Type B pancreatic cell (in vitro differentiated cells): ENCODE results near the gene RHOH. TPM values are rescaled to one million over a fixed set of nuclear protein-coding genes. Genes with fewer than 3 reads are reported as not detected.
"Not testable (repeated sequence)": the region's sequence is repeated elsewhere in the genome, so short reads cannot be mapped to it uniquely, and the experiment has no call there.

ENCODE experiments used
- DNase-seq: peaks from one replicate; pipeline ENCODE4 v3.0.0; 2021; ENCODE audit warnings: mixed read lengths; ENCODE audit not compliant: unreplicated experiment; ENCODE audit errors: extremely low spot score
- H3K27ac Mint-ChIP-seq: 2 replicates; pipeline ENCODE4 v1.8.0; 2021; ENCODE audit warnings: mild to moderate bottlenecking, mixed read lengths
- H3K27me3 Mint-ChIP-seq: 2 replicates; pipeline ENCODE4 v1.8.0; 2021; ENCODE audit warnings: mixed read lengths
- H3K36me3 Mint-ChIP-seq: 2 replicates; pipeline ENCODE4 v1.8.0; 2021; ENCODE audit warnings: mixed read lengths
- H3K4me1 Mint-ChIP-seq: one replicate; pipeline ENCODE4 v1.8.0; 2021; ENCODE audit warnings: mixed read lengths; ENCODE audit not compliant: unreplicated experiment
- H3K4me3 Mint-ChIP-seq: 2 replicates; pipeline ENCODE4 v1.8.0; 2021; ENCODE audit warnings: mild to moderate bottlenecking, mixed read lengths
- H3K9me3 Mint-ChIP-seq: 2 replicates; pipeline ENCODE4 v1.8.0; 2021; ENCODE audit warnings: mixed read lengths
- CTCF ChIP-seq: fragments of 200-600 bp; sonication (generic); conservative IDR thresholded peaks from 2 replicates; pipeline ENCODE4 v1.5.0; 2021; ENCODE audit warnings: antibody characterized with exemption, mild to moderate bottlenecking
- long read RNA-seq: library from polyadenylated mRNA; unstranded; transcript quantifications from one replicate; pipeline ENCODE4 v2.0.0, GENCODE V29; 2020
- total RNA-seq: library from RNA; stranded (reverse); gene quantifications from 2 replicates; pipeline ENCODE4 v1.2.1, GENCODE V29; 2021; ENCODE audit warnings: low replicate concordance

The RHOH gene
- 3.1 and 5.4 TPM in 2 replicates for total RNA-seq
- long read RNA-seq, full-length matches to known transcripts, result 15 of 18 reads
- long read RNA-seq, partial matches to known transcripts, result 0 of 18 reads
- long read RNA-seq, other reads (novel, unspliced or antisense), result 3 of 18 reads

GRCh38 chr4:40196724-40197281 lies at the start of gene RHOH:
TSS of gene RHOH (plus strand) at chr4:40197031. CDS start at chr4:40243387, 46,356 bp downstream.
- Mint-ChIP-seq H3K36me3 (no peaks in the 10 kb centered on the region), H3K4me1 (peaks cover 38% of the 10 kb centered on the region), H3K27me3 (peaks cover 3% of the 10 kb centered on the region), H3K27ac (peak within 1 kb of the TSS; percentile 64), H3K9me3 (no peaks in the 10 kb centered on the region), H3K4me3 (peak within 1 kb of the TSS; percentile 75)
- no peak for TF ChIP-seq CTCF
- DNase-seq, result no peak

GRCh38 chr4:40147490-40147889 lies 49.3 kb upstream of the RHOH start:
- H3K4me1 Mint-ChIP-seq, DNase-seq, H3K4me3 Mint-ChIP-seq, H3K9me3 Mint-ChIP-seq, H3K27ac Mint-ChIP-seq, H3K27me3 Mint-ChIP-seq: not testable (repeated sequence)
- peaks cover 48% of the 10 kb centered on the region for H3K36me3 Mint-ChIP-seq

DNA sequence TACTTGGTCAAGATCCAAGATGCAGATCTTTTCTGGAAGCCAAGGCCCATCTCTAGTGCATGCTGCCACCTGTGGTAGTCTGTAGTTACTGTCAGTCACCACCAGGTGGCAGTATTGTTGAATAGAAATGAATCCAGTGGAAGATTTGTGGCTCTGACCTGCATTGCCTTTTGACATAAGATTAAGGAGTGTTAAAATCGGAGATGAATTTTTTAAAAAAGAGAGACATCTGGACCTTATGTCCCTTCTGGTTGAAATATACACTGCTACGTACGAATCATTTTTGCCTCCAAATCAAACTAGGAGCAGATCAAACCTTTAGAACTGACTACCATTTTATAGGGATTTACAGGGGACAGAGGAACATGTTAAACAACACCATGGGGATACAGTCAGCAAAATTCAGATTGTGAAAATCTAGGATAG lies 46.9 kb upstream of the RHOH start:
- no peak for DNase-seq
- Mint-ChIP-seq H3K4me1 (peaks cover 3% of the 10 kb centered on the region), H3K27me3 (no peaks in the 10 kb centered on the region), H3K9me3 (peaks cover 4% of the 10 kb centered on the region), H3K4me3 (no peak overlapping the region), H3K27ac (no peak overlapping the region), H3K36me3 (peaks cover 35% of the 10 kb centered on the region)
- peak; percentile 88 for TF ChIP-seq CTCF

- Mint-ChIP-seq H3K9me3 (peaks cover 4% of the 10 kb centered on the region), H3K4me1 (peaks cover 3% of the 10 kb centered on the region), H3K27me3 (no peaks in the 10 kb centered on the region), H3K4me3 (no peak overlapping the region), H3K27ac (peak overlapping the region; percentile 42), H3K36me3 (peaks cover 30% of the 10 kb centered on the region)
- no peak for DNase-seq
- no peak for TF ChIP-seq CTCF
Observed at GRCh38 chr4:40150932-40151331, 45.9 kb upstream of the RHOH start.

- Mint-ChIP-seq H3K27me3 (no peaks in the 10 kb centered on the region), H3K9me3 (peaks cover 4% of the 10 kb centered on the region), H3K4me3 (no peak overlapping the region), H3K4me1 (peaks cover 3% of the 10 kb centered on the region), H3K27ac (no peak overlapping the region), H3K36me3 (peaks cover 22% of the 10 kb centered on the region)
- no peak for DNase-seq
- TF ChIP-seq CTCF, result no peak
Observed at GRCh38 chr4:40152637-40153036, 44.2 kb upstream of the RHOH start.

- Mint-ChIP-seq H3K36me3 (peaks cover 24% of the 10 kb centered on the region), H3K4me3 (no peak overlapping the region), H3K4me1 (no peaks in the 10 kb centered on the region), H3K9me3 (no peaks in the 10 kb centered on the region), H3K27me3 (no peaks in the 10 kb centered on the region), H3K27ac (no peak overlapping the region)
- TF ChIP-seq CTCF, result no peak
- DNase-seq, result no peak
Observed at GRCh38 chr4:40157436-40157835, 39.4 kb upstream of the RHOH start.
